Measurements from ENCODE around the gene IGFBP1.

IGFBP1 gene

DNA sequence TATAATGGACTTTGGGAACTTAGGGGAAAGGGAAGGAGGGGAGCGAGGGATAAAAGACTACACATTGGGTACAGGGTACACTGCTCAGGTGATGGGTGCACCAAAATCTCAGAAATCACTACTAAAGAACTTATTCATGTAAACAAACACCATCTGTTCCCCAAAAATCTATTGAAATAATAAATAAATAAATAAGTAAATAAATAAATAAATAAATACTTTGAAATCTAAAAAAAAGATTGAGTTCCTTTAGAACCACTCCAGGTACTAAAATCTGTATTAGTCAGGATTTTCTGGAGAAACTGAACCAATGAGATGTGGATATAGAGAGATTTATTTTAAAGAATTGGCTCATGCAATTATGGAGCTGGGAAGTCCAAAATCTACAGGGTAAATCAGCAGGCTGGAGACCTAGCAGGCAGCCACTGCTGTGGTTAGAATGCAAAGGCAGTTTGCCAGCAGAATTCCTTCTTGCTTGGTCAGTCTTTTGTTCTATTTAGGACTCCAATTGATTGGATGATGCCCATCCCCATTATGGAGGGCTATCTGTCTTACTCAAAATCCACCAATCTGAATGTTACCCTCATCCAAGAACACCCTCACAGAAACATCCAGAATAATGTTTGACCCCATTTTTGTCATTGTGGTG, 8.9 kb downstream of the IGFBP1 start:
- H3K4me3 ChIP-seq (replicated peaks; ENCODE audit: low read depth, low read length), result no peak overlapping the region
- peak; percentile 46 for DNase-seq (ENCODE audit: extremely low read depth, low read depth)
- TF ChIP-seq, protein P1, sequence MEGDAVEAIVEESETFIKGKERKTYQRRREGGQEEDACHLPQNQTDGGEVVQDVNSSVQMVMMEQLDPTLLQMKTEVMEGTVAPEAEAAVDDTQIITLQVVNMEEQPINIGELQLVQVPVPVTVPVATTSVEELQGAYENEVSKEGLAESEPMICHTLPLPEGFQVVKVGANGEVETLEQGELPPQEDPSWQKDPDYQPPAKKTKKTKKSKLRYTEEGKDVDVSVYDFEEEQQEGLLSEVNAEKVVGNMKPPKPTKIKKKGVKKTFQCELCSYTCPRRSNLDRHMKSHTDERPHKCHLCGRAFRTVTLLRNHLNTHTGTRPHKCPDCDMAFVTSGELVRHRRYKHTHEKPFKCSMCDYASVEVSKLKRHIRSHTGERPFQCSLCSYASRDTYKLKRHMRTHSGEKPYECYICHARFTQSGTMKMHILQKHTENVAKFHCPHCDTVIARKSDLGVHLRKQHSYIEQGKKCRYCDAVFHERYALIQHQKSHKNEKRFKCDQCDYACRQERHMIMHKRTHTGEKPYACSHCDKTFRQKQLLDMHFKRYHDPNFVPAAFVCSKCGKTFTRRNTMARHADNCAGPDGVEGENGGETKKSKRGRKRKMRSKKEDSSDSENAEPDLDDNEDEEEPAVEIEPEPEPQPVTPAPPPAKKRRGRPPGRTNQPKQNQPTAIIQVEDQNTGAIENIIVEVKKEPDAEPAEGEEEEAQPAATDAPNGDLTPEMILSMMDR (IDR thresholded peaks at IDR 0.05; ENCODE audit: low read depth, low read length, missing control alignments), result no peak

DNA sequence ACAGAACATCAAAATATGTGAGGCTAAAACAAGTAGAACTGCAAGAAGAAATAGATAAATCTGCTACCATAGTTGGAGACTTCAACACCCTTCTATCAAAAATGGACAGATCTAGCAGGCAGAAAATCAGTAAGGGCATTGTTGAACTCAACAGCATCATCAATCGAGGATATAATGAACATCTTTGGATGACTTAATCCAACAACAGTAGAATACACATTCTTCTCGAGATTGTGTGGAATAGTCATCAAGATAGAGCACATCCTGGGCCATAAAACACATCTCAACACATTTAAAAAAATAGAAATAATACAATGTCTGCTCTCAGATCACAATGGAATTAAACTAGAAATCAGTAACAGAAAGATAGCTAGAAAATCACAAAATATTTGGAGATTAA, 9.9 kb downstream of the IGFBP1 start:
- DNase-seq (ENCODE audit: extremely low read depth, low read depth), result no peak
- TF ChIP-seq, protein P1 (IDR thresholded peaks at IDR 0.05; ENCODE audit: low read depth, low read length, missing control alignments), result no peak
- H3K4me3 ChIP-seq (replicated peaks; ENCODE audit: low read depth, low read length), result no peak overlapping the region

DNA sequence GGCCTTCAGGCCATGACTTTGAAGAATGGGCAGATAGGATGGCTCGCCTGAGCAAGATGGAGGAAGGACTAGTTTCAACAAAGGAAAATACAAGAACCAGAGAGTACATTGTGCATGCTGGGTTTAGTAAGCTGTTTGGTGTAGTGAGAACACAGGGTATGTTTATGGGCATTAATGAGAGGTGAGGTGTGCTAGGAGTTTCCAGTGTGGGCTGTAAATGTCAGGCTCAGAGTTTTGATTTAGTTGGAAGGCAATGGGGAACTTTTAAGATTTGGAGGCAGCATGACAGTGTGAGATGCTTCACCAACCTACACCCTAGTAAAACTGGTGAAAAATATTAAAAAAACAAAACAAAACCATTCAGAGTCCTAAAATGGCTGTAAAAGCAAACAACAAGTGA, 13.3 kb downstream of the IGFBP1 start:
- TF ChIP-seq, protein P1 (IDR thresholded peaks at IDR 0.05; ENCODE audit: low read depth, low read length, missing control alignments), result no peak
- no peak overlapping the region for H3K4me3 ChIP-seq (replicated peaks; ENCODE audit: low read depth, low read length)
- DNase-seq (ENCODE audit: extremely low read depth, low read depth), result no peak

DNA sequence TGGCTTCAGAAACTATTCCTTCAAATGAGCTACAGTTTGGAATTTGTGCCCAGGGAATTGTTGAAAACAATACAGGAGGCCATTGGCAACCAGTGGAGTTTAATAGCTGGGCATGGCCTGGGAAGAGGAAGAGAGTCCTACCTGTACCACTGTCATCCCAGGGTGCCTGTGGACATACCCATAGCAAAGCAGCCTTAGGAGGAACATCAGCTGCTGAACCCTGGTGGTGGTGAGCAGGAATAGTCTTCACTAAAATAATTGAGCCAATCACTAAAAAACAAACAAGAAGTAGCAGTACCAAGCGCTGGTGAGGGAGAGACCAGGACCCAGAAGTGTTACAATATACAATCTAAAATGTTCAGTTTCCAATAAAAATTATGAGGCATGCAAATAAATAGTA, 14.5 kb downstream of the IGFBP1 start:
- DNase-seq (ENCODE audit: extremely low read depth, low read depth), result no peak
- no peak overlapping the region for H3K4me3 ChIP-seq (replicated peaks; ENCODE audit: low read depth, low read length)
- TF ChIP-seq, protein P1 (IDR thresholded peaks at IDR 0.05; ENCODE audit: low read depth, low read length, missing control alignments), result no peak

DNA sequence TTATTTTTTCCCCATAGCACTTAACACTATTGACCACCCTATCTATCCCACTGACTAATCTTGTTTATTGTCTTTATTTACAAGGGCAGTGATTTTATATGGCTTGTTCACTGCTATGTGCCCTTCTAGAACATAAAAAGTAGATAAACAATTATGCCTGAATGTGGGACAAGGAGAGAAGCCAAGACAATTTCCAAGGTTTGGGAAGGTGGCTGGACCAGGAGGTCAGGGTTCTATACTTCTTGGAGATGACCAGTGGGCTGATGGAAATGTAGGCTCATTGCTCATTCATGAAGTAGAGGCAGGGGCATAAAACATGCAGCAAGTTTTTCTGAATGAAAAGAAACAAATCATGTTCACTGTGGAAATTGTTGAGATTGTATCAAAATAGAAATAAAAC, 21.3 kb downstream of the IGFBP1 start:
- DNase-seq (ENCODE audit: extremely low read depth, low read depth), result no peak
- TF ChIP-seq, protein P1 (IDR thresholded peaks at IDR 0.05; ENCODE audit: low read depth, low read length, missing control alignments), result no peak
- H3K4me3 ChIP-seq (replicated peaks; ENCODE audit: low read depth, low read length), result no peak overlapping the region

DNA sequence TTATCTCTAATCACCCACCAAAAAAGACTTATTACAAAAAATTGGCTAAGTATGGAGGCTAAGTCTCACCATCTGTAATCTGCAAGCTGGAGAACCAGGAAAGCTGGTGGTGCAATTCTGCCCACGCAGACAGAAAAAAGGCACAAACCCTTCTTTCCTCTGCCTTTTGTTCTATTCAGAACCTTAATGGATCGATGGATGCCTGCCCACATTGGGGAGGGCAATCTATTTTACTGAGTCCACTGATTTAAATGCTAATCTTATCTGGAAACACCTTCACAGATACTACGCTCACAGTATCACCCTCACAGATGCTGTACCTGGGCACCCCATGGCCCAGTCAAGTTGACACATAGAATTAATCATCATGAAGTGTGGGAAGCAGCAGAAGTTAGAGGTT, 22.6 kb downstream of the IGFBP1 start:
- H3K4me3 ChIP-seq (replicated peaks; ENCODE audit: low read depth, low read length), result no peak overlapping the region
- DNase-seq (ENCODE audit: extremely low read depth, low read depth), result no peak
- TF ChIP-seq, protein P1 (IDR thresholded peaks at IDR 0.05; ENCODE audit: low read depth, low read length, missing control alignments), result no peak

DNA sequence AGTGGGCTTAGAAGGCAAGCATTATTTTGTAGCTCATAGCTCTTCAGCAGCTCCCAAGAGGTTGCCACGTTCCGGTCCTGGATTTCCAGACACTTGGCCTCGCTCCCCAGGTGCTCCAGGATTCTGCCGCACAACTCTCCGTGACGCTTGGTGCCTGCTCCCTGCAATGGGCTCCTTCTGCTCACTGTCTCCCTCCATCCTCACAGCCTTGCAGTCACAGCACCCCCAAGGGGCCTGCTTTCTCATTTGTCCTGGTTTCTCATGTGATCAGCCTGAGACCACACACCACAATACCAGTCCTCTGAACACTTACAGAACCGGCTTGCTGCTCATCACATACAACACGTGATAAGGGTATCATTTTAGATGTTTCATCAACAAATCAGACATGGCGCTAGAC, 23.0 kb downstream of the IGFBP1 start:
- no peak overlapping the region for H3K4me3 ChIP-seq (replicated peaks; ENCODE audit: low read depth, low read length)
- no peak for DNase-seq (ENCODE audit: extremely low read depth, low read depth)
- TF ChIP-seq, protein P1 (IDR thresholded peaks at IDR 0.05; ENCODE audit: low read depth, low read length, missing control alignments), result no peak

Measured in HFF-Myc (cell line).